Activated B cell treated with CpG ODN at 0.5 μM for 24 hours (primary cell): Measurements from ENCODE around the gene PGBD4. TPM values are rescaled to one million over a fixed set of nuclear protein-coding genes. Genes with fewer than 3 reads are reported as not detected.
"Not testable (repeated sequence)": the region's sequence is repeated elsewhere in the genome, so short reads cannot be mapped to it uniquely, and the experiment has no call there.

ENCODE experiments used
- ATAC-seq: fragments of 200-7000 bp; cut with Tn5 transposase; one replicate; pipeline ENCODE4 v1.10.0; 2021; ENCODE audit warnings: low read depth, mild to moderate bottlenecking, moderate library complexity
- CTCF ChIA-PET: fragments of 350-600 bp; sonication (Branson Sonifier 250); formaldehyde crosslinking; loops from one replicate; lab custom pipeline; 2021; ENCODE audit warnings: antibody characterized with exemption; lab: Charles Lee
- POLR2A ChIA-PET: fragments of 350-600 bp; sonication (Branson Sonifier 250); formaldehyde crosslinking; loops from one replicate; lab custom pipeline; 2021; ENCODE audit warnings: antibody characterized with exemption; lab: Charles Lee
- DNase-seq: peaks from one replicate; pipeline ENCODE4 v3.0.0; 2022
- H3K27ac Mint-ChIP-seq: one replicate; pipeline ENCODE4 v1.8.0; 2020; ENCODE audit warnings: mixed read lengths
- H3K27me3 Mint-ChIP-seq: one replicate; pipeline ENCODE4 v1.8.0; 2021; ENCODE audit warnings: mixed read lengths
- H3K36me3 Mint-ChIP-seq: one replicate; pipeline ENCODE4 v1.8.0; 2021; ENCODE audit warnings: low read depth, mixed read lengths
- H3K4me1 Mint-ChIP-seq: one replicate; pipeline ENCODE4 v1.8.0; 2021; ENCODE audit warnings: mixed read lengths
- H3K4me3 Mint-ChIP-seq: one replicate; pipeline ENCODE4 v1.8.0; 2020; ENCODE audit warnings: mild to moderate bottlenecking, mixed read lengths
- H3K9me3 Mint-ChIP-seq: one replicate; pipeline ENCODE4 v1.8.0; 2020; ENCODE audit warnings: mixed read lengths
- intact Hi-C: fragments of 100-400 bp; cut with micrococcal nuclease; formaldehyde crosslinking; loops from one replicate; pipeline ENCODE4 v1.15.1; 2024
- total RNA-seq: library from RNA; stranded (reverse); gene quantifications from 2 replicates; pipeline ENCODE4 v1.2.3, GENCODE V29; 2022
- TF ChIP-seq, protein P1 (sequence below): fragments of 200-600 bp; IDR thresholded peaks from one replicate; pipeline ENCODE4 v1.8.0; 2022; ENCODE audit warnings: antibody characterized with exemption, mild to moderate bottlenecking

The PGBD4 gene
- total RNA-seq, 1 donor from 2014 or later, result 5.3 TPM

DNA sequence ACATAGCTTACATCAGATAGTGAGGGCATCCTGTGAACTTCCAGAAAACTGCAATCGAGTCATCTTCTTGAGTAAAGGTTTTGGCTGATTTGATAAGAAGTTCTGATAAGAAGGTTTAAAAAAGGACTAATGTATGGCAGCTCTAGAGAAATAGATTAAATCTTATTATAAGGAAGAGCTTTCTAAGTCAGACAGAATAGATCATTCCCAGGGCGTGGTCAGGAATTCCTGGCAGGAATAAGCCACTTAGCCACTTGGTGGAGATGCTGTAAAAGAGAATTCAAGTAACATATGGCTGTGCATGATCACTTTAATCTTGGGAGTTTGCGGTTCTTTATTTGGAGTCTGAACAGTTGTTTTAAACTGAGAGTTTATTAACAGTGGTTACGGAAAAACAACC, 17.4 kb downstream of the PGBD4 start:
- CTCF ChIA-PET, result no interaction called here
- H3K36me3 Mint-ChIP-seq, result no peaks in the 10 kb centered on the region

DNA sequence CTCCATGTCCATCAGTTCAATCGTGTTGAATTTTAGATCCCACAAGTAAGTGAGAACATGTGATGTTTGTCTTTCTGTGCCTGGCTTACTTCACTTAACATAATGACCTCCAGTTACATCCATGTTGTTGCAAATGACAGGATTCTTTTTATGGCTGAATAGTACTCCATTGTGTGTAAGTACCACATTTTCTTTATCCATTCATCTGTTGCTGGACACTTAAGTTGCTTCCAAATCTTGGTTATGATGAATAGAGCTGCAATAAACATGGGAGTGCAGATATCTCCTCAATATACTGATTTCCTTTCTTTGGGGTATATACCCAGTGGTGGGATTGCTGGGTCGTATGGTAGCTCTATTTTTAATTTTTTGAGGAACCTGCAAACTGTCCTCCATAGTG, 18.5 kb downstream of the PGBD4 start:
- intact Hi-C loops, H3K4me1 Mint-ChIP-seq, H3K4me3 Mint-ChIP-seq, H3K36me3 Mint-ChIP-seq, POLR2A ChIA-PET, H3K27ac Mint-ChIP-seq, DNase-seq, H3K9me3 Mint-ChIP-seq, ATAC-seq, CTCF ChIA-PET: not testable (repeated sequence)
- H3K27me3 Mint-ChIP-seq, result peaks cover 16% of the 10 kb centered on the region

More for the DNA sequence above, 17.4 kb downstream of the PGBD4 start:
- intact Hi-C loops, result no loop called here
- POLR2A ChIA-PET, result no interaction called here
- ATAC-seq (no peak), DNase-seq (no peak)
- H3K9me3 Mint-ChIP-seq, result no peaks in the 10 kb centered on the region
- TF ChIP-seq, protein P1, sequence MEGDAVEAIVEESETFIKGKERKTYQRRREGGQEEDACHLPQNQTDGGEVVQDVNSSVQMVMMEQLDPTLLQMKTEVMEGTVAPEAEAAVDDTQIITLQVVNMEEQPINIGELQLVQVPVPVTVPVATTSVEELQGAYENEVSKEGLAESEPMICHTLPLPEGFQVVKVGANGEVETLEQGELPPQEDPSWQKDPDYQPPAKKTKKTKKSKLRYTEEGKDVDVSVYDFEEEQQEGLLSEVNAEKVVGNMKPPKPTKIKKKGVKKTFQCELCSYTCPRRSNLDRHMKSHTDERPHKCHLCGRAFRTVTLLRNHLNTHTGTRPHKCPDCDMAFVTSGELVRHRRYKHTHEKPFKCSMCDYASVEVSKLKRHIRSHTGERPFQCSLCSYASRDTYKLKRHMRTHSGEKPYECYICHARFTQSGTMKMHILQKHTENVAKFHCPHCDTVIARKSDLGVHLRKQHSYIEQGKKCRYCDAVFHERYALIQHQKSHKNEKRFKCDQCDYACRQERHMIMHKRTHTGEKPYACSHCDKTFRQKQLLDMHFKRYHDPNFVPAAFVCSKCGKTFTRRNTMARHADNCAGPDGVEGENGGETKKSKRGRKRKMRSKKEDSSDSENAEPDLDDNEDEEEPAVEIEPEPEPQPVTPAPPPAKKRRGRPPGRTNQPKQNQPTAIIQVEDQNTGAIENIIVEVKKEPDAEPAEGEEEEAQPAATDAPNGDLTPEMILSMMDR, result no peak
- H3K4me3 Mint-ChIP-seq, result no peak overlapping the region
- no peaks in the 10 kb centered on the region for H3K4me1 Mint-ChIP-seq
- peaks cover 16% of the 10 kb centered on the region for H3K27me3 Mint-ChIP-seq
- no peak overlapping the region for H3K27ac Mint-ChIP-seq

DNA sequence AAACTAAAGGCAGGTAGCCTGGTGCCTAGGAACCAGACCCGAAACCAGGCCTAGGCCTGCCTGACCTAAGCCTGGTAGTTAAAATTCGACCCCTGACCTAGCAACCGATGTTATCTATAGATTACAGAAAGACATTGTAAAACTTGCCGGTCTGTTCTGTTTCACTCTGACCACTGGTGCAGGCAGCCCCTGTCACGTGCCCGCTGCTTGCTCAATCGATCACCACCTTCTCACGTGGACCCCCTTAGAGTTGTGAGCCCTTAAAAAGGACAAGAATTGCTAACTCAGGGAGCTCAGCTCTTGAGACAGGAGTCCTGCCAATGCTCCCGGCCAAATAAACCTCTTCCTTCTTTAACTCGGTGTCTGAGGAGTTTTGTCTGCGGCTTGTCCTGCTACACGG, 19.9 kb downstream of the PGBD4 start:
- H3K4me1 Mint-ChIP-seq, ATAC-seq, POLR2A ChIA-PET, DNase-seq, H3K36me3 Mint-ChIP-seq, H3K27ac Mint-ChIP-seq, H3K9me3 Mint-ChIP-seq, intact Hi-C loops, H3K4me3 Mint-ChIP-seq, CTCF ChIA-PET: not testable (repeated sequence)
- H3K27me3 Mint-ChIP-seq, result peaks cover 16% of the 10 kb centered on the region

DNA sequence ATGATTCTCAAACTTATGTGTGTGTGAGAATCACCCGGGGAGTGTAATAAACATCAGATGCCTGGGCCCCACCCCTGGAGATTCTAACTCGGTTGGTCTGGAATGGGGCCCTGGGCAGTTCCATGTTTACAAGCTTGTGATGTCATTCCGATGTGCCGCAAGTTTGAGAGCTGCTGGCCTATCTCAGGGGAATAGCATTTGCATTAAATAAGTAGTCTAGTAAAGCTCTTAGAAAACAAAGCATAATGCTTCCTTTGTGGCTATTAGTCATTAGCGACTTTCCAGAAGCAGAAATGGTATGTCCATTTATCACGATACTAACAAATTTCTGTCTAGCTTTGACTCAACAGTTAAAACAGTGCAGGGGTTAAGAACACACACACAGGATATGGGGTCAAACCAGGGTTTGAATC, 20.9 kb downstream of the PGBD4 start:
- no peak overlapping the region for H3K27ac Mint-ChIP-seq
- ATAC-seq (no peak), DNase-seq (no peak)
- ChIA-PET CTCF (no interaction called here), POLR2A (no interaction called here)
- no peak overlapping the region for H3K4me3 Mint-ChIP-seq
- H3K9me3 Mint-ChIP-seq, result no peaks in the 10 kb centered on the region
- H3K36me3 Mint-ChIP-seq, result no peaks in the 10 kb centered on the region
- peaks cover 16% of the 10 kb centered on the region for H3K27me3 Mint-ChIP-seq
- TF ChIP-seq, protein P1, result no peak
- no peaks in the 10 kb centered on the region for H3K4me1 Mint-ChIP-seq
- intact Hi-C loops, result no loop called here

DNA sequence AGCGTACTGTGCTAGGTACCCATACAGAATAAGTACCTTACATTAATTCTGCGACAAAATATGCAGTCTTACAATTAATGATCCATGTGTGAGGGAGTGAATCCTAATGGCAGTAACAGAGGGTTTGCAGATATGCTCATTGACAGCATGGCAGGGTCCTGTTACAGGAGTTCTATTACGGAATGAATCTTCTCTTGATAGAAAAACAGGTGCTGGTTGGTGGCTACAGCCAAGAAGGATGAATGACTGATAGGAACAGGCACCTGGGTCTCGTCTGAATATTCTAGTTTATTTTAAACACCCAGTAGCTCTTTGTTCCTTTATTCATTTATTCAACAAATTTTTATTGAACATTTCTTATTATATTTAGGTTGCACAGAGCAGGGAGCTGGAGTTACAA, 22.8 kb downstream of the PGBD4 start:
- ATAC-seq (no peak), DNase-seq (no peak)
- no peak overlapping the region for H3K4me3 Mint-ChIP-seq
- no peak overlapping the region for H3K27ac Mint-ChIP-seq
- intact Hi-C loops, result no loop called here
- H3K36me3 Mint-ChIP-seq, result no peaks in the 10 kb centered on the region
- ChIA-PET CTCF (no interaction called here), POLR2A (no interaction called here)
- H3K4me1 Mint-ChIP-seq, result no peaks in the 10 kb centered on the region
- no peaks in the 10 kb centered on the region for H3K9me3 Mint-ChIP-seq
- peaks cover 14% of the 10 kb centered on the region for H3K27me3 Mint-ChIP-seq
- TF ChIP-seq, protein P1, result no peak

DNA sequence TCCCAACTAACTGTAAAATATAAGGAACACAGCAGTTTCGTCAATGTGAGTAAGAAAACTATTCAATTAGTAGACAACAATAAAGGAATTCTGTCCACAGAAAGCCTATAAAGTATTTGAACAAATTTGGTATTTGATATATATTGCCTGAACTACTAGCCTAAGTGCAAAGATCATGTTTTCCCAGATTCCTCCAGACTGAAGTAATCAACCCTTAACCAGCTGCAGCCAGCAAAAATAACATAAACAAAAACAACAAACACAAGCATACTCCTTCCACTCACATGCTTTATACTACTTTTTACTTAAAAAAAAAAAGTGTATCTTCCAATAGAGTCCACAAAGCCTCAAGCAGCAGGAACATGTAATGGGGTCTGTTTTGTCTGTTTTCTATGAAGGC, 24.1 kb downstream of the PGBD4 start:
- Mint-ChIP-seq H3K27me3 (peaks cover 6% of the 10 kb centered on the region), H3K27ac (no peak overlapping the region), H3K36me3 (no peaks in the 10 kb centered on the region), H3K4me1 (no peaks in the 10 kb centered on the region), H3K4me3 (no peak overlapping the region), H3K9me3 (no peaks in the 10 kb centered on the region)
- TF ChIP-seq, protein P1, result no peak
- ATAC-seq (no peak), DNase-seq (no peak)
- POLR2A ChIA-PET, result no interaction called here
- intact Hi-C loops, result no loop called here
- CTCF ChIA-PET, result no interaction called here
